K562 (cell line): Measurements from ENCODE around the gene DUSP19. TPM values are rescaled to one million over a fixed set of nuclear protein-coding genes. Genes with fewer than 3 reads are reported as not detected.

Experiments
- ATAC-seq: fragments of 200-7000 bp; cut with Tn5 transposase; 3 replicates; pipeline ENCODE4 v1.9.1; 2020; ENCODE audit warnings: moderate library complexity
- BruUV-seq: library from RNA; stranded (reverse); fragments of 400-500 nt; replicated peaks from 2 replicates; lab custom pipeline; 2021; lab: Mats Ljungman, UMichigan
- CTCF ChIA-PET: fragments of 300-600 bp; formaldehyde crosslinking; extraction: SDS; loops from one replicate; lab custom pipeline; 2021; ENCODE audit warnings: low intra/inter-chr PET ratio; lab: Yijun Ruan, JAX
- POLR2A ChIA-PET: fragments of 300-600, 350-650 bp; sonication (Branson Sonifier 250); formaldehyde crosslinking; extraction: SDS; loops from one replicate; lab custom pipeline; 2021; ENCODE audit warnings: antibody characterized with exemption, inconsistent platforms; lab: Yijun Ruan, JAX
- DNase-seq, 4 experiments: peaks; one replicate each; pipeline versions ENCODE4 v3.0.0 to v3.0.0-alpha.2; 2011 to 2018; ENCODE audit warnings: low spot score in 3 of 4, mixed read lengths in 3 of 4; ENCODE audit errors: extremely low read depth in 1 of 4
- FAIRE-seq: peaks from 2 replicates; lab custom pipeline; 2011; peaks lifted over from hg19 to GRCh38; lab: Jason Lieb, UNC
- H2AFZ ChIP-seq: 2 replicates; pipeline ENCODE4 v1.6.0; 2011; ENCODE audit warnings: low read depth, low read length, control low read depth, inconsistent platforms
- H3K27ac ChIP-seq: fragments of 200-600 bp; 3 replicates; pipeline ENCODE4 v1.8.0; 2011; ENCODE audit warnings: low read depth, mild to moderate bottlenecking, control low read depth, inconsistent platforms, low read length, moderate library complexity, mixed read lengths; ENCODE audit errors: extremely low read depth
- H3K27me3 ChIP-seq, 2 experiments: fragments of 300-600 bp in 1 of 2; 2 replicates in 1 of 2; 3 replicates in 1 of 2; pipeline versions ENCODE4 v1.6.0 to v1.8.0; 2011; ENCODE audit warnings: inconsistent platforms in 2 of 2, low read length in 2 of 2, mild to moderate bottlenecking in 1 of 2, mixed read lengths in 1 of 2, moderate library complexity in 1 of 2; ENCODE audit not compliant: control insufficient read depth in 2 of 2, insufficient read depth in 2 of 2
- H3K36me3 ChIP-seq: fragments of 300-600 bp; 3 replicates; pipeline ENCODE4 v1.8.0; 2011; ENCODE audit warnings: mild to moderate bottlenecking, low read length, inconsistent platforms; ENCODE audit not compliant: control insufficient read depth, insufficient read depth
- H3K4me1 ChIP-seq, 2 experiments: fragments of 200-600 bp in 1 of 2; replicated peaks in 1 of 2; 2 replicates in 1 of 2; 3 replicates in 1 of 2; pipeline versions ENCODE4 v1.5.1 to v1.8.0; 2011; ENCODE audit warnings: inconsistent platforms in 2 of 2, low read length in 2 of 2, mild to moderate bottlenecking in 1 of 2, mixed read lengths in 1 of 2, moderate library complexity in 1 of 2; ENCODE audit not compliant: control insufficient read depth in 2 of 2, insufficient read depth in 2 of 2
- H3K4me2 ChIP-seq: 2 replicates; pipeline ENCODE4 v1.6.1; 2011; ENCODE audit warnings: low read length, control low read depth, inconsistent platforms, mixed read lengths; ENCODE audit not compliant: insufficient read depth
- H3K4me3 ChIP-seq: fragments of 200-600 bp; sonication (generic), shearing (Covaris generic); 2 replicates; pipeline ENCODE4 v1.5.1; 2016; ENCODE audit warnings: control low read depth, inconsistent platforms
- H3K79me2 ChIP-seq: fragments of 200-600 bp; 3 replicates; pipeline ENCODE4 v1.8.0; 2011; ENCODE audit warnings: low read length, inconsistent platforms; ENCODE audit not compliant: control insufficient read depth, insufficient read depth
- H3K9ac ChIP-seq, 2 experiments: 2 replicates each; pipeline versions ENCODE4 v1.6.0 to v1.6.1; 2011; ENCODE audit warnings: low read depth in 2 of 2, low read length in 2 of 2, control low read depth in 1 of 2, inconsistent platforms in 1 of 2, mild to moderate bottlenecking in 1 of 2, mixed read lengths in 1 of 2; ENCODE audit not compliant: insufficient read depth in 1 of 2
- H3K9me1 ChIP-seq: one replicate; pipeline ENCODE4 v1.6.0; 2011; ENCODE audit warnings: inconsistent platforms, mild to moderate bottlenecking, low read length, moderate library complexity; ENCODE audit not compliant: control insufficient read depth, insufficient read depth
- H3K9me3 ChIP-seq: replicated peaks from 2 replicates; pipeline ENCODE4 v1.5.1; 2011; ENCODE audit warnings: low read depth, low read length, inconsistent platforms; ENCODE audit not compliant: control insufficient read depth, insufficient read depth
- H4K20me1 ChIP-seq: replicated peaks from 2 replicates; pipeline ENCODE4 v1.6.1; 2011; ENCODE audit warnings: low read length, inconsistent platforms, mixed read lengths; ENCODE audit not compliant: control insufficient read depth, insufficient read depth
- CC2D1A ChIP-seq: fragments of 450-650 bp; IDR thresholded peaks from 2 replicates; pipeline ENCODE4 v1.6.1; 2017; ENCODE audit warnings: mild to moderate bottlenecking
- EGR1 ChIP-seq: fragments of 450-650 bp; conservative IDR thresholded peaks from 2 replicates; pipeline ENCODE4 v1.6.1; 2017; ENCODE audit warnings: mild to moderate bottlenecking
- FUS ChIP-seq: fragments of 200-400 bp; formaldehyde crosslinking; optimal IDR thresholded peaks from 2 replicates; pipeline ENCODE3; 2017; ENCODE audit warnings: low read depth, low read length
- HMBOX1 ChIP-seq: sonication (generic); IDR thresholded peaks from 2 replicates; pipeline ENCODE4 v1.6.1; 2016
- HMGN3 ChIP-seq: IDR thresholded peaks from 2 replicates; pipeline ENCODE4 v1.6.1; 2011; ENCODE audit warnings: borderline replicate concordance, low read depth, mild to moderate bottlenecking, mixed read lengths, low read length; ENCODE audit not compliant: insufficient read length; ENCODE audit errors: extremely low read depth
- HSF4 ChIP-seq: fragments of 250-450 bp; sonication (Bioruptor Pico); IDR thresholded peaks from 2 replicates; pipeline ENCODE4 v2.1.2; 2022; ENCODE audit warnings: mild to moderate bottlenecking, moderate library complexity, borderline replicate concordance
- MAFK ChIP-seq: IDR thresholded peaks from 2 replicates; pipeline ENCODE4 v1.6.1; 2011; ENCODE audit warnings: low read length, improper control_type of control experiment
- MCM5 ChIP-seq: fragments of 450-650 bp; IDR thresholded peaks from 2 replicates; pipeline ENCODE4 v1.6.1; 2016; ENCODE audit warnings: low read depth
- MLLT1 ChIP-seq, 2 experiments: fragments of 450-650 bp; IDR thresholded peaks; 2 replicates each; pipeline ENCODE4 v1.6.1; 2016
- NFIC ChIP-seq: fragments of 450-650 bp; IDR thresholded peaks from 2 replicates; pipeline ENCODE4 v1.6.1; 2017; ENCODE audit warnings: mild to moderate bottlenecking, inconsistent platforms
- NONO ChIP-seq, 2 experiments: fragments of 200-400 bp in 1 of 2; fragments of 450-650 bp in 1 of 2; formaldehyde crosslinking in 1 of 2; IDR thresholded peaks; 2 replicates each; pipeline ENCODE4 v1.6.1; 2017; ENCODE audit warnings: low read depth in 2 of 2, mild to moderate bottlenecking in 2 of 2, moderate library complexity in 2 of 2, low read length in 1 of 2
- NR2F6 ChIP-seq: fragments of 450-650 bp; formaldehyde crosslinking; IDR thresholded peaks from 2 replicates; pipeline ENCODE4 v1.4.0; 2020; ENCODE audit warnings: mild to moderate bottlenecking
- POLR2A ChIP-seq: fragments of 450-650 bp; conservative IDR thresholded peaks from 2 replicates; pipeline ENCODE4 v1.6.1; 2016
- PURB ChIP-seq: sonication (generic); formaldehyde crosslinking; IDR thresholded peaks from 2 replicates; pipeline ENCODE4 v1.9.0; 2021; ENCODE audit warnings: low read depth, mild to moderate bottlenecking, missing genetic modification reagents
- SAFB2 ChIP-seq: fragments of 200-400 bp; formaldehyde crosslinking; IDR thresholded peaks from 2 replicates; pipeline ENCODE4 v1.6.1; 2018; ENCODE audit warnings: borderline replicate concordance, low read length, low read depth, moderate library complexity; ENCODE audit not compliant: severe bottlenecking
- U2AF1 ChIP-seq: fragments of 200-400 bp; formaldehyde crosslinking; optimal IDR thresholded peaks from 2 replicates; pipeline ENCODE3; 2017; ENCODE audit warnings: mild to moderate bottlenecking, low read depth, low read length, moderate library complexity
- ZNF3 ChIP-seq: fragments of 250-450 bp; sonication (Bioruptor Pico); IDR thresholded peaks from 2 replicates; pipeline ENCODE4 v1.5.0; 2021; ENCODE audit warnings: mild to moderate bottlenecking, moderate library complexity
- ZNF639 ChIP-seq, 2 experiments: fragments of 200-800 bp in 1 of 2; sonication (Bioruptor generic) in 1 of 2; sonication (generic) in 1 of 2; formaldehyde crosslinking in 1 of 2; IDR thresholded peaks in 1 of 2; conservative IDR thresholded peaks in 1 of 2; 2 replicates each; pipeline versions ENCODE4 v1.5.0 to v1.6.1; 2016 to 2020; ENCODE audit warnings: missing compliant biosample characterization in 1 of 2, missing genetic modification characterization in 1 of 2, missing genetic modification reagents in 1 of 2
- WGBS: fragments of 100-300 bp; shearing (Covaris generic); methylation state at CpG from one replicate; pipeline ENCODE4 v1.1.6; 2016; ENCODE audit warnings: low coverage, mixed read lengths; ENCODE audit not compliant: insufficient coverage; ENCODE audit errors: missing lambda C conversion rate; 5-methylcytosine and 5-hydroxymethylcytosine counted together
- in situ Hi-C: fragments of 300-500 bp; cut with MboI; formaldehyde crosslinking; loops from 4 replicates; pipeline ENCODE4 v1.15.0; 2018; ENCODE audit warnings: inconsistent platforms, mixed read lengths
- intact Hi-C: fragments of 100-400 bp; cut with micrococcal nuclease; formaldehyde crosslinking; loops from 2 replicates; pipeline ENCODE4 v1.14.2; 2022
- polyA plus RNA-seq, 8 experiments: library from polyadenylated mRNA; depleted of rRNA in 4 of 8; stranded (reverse) in 5 of 8; unstranded in 3 of 8; fragments of >200 nt; fragmentation: Nextera tagmentation in 2 of 8; fragmentation: Illumina TruSeq in 1 of 8; extraction: Ambion mirVana in 2 of 8; extraction: Trizol in 1 of 8; gene quantifications; 2 replicates each; pipeline versions ENCODE4 v1.2.1 to v1.2.3, GENCODE V29; 2011 to 2014; ENCODE audit warnings: inconsistent platforms in 1 of 8, missing spikeins in 1 of 8
- total RNA-seq, 7 experiments: library from RNA; depleted of rRNA in 6 of 7; stranded (reverse); fragments of >200 nt in 6 of 7; fragmentation: Illumina TruSeq in 2 of 7; extraction: Trizol in 2 of 7; gene quantifications; 2 replicates each; pipeline versions ENCODE4 v1.2.1 to v1.2.3, GENCODE V29; 2011 to 2021; ENCODE audit warnings: low replicate concordance in 1 of 7
- TF ChIP-seq, protein P1 (sequence below): fragments of 250-450 bp; sonication (Bioruptor Pico); IDR thresholded peaks from 2 replicates; pipeline ENCODE4 v1.4.0; 2020; ENCODE audit warnings: borderline replicate concordance

The DUSP19 gene
- total and polyA plus RNA-seq, 9 of the 15 experiments (the other 6 are each of a cell fraction or from before 2014, with no cell fraction given) = 1.6 to 6.3 (median 3.1) TPM

DNA sequence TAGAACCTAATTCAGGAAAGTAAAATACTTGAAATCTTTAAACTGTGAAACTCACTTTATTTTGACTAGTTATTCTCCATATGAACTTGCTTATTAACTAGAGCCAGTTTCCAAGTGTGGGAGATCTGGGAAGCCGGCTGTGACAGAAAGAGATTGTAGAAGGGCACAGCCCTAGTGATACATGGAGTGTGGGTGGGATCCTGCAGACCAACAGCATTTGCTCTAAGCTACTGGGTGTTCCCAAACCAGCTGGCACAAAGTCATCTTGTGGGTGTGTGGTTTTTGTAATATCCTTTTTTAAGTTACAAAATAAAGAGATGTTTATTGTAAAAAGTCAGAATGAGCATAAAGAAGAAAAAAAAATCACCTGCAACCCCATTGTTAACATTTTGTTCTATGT is 3.4 kb downstream of the DUSP19 start:
- 17% methylated on average over 1 of the region's 1 CpG for WGBS
- in situ Hi-C loops = no loop called here
- no TSS peak for BruUV-seq
- Histone ChIP-seq H4K20me1 (no peaks in the 10 kb centered on the region), H3K9me1 (no peaks in the 10 kb centered on the region), H3K4me2 (no peak overlapping the region), H3K27ac (no peak overlapping the region), H3K9me3 (no peaks in the 10 kb centered on the region), H3K9ac (no peak overlapping the region), H3K4me3 (no peak overlapping the region), H2AFZ (peak overlapping the region; percentile 8; the same call in 1 of the 2 replicates), H3K36me3 (no peaks in the 10 kb centered on the region), H3K79me2 (peaks cover 6% of the 10 kb centered on the region; the same call in 2 of the 3 replicates), H3K4me1 (peaks cover 0 to 13% of the 10 kb centered on the region in 2 experiments; a peak in 2 of 5 replicates), H3K27me3 (no peaks in the 10 kb centered on the region)
- CTCF ChIA-PET = no interaction called here
- FAIRE-seq = no peak
- ATAC-seq = no peak
- POLR2A ChIA-PET = interaction anchor here (0.6 kb wide), 1 partner anchor 42 kb away, joined by 4 read pairs; the partner anchor contains the start of gene NUP35
- no peak for DNase-seq
- intact Hi-C loops = no loop called here
- no peak for TF ChIP-seq HSF4
- TF ChIP-seq SAFB2 = no peak
- no peak for TF ChIP-seq MAFK
- no peak for TF ChIP-seq FUS
- TF ChIP-seq CC2D1A = no peak
- no peak for TF ChIP-seq ZNF3 (CRISPR knock-in tag)
- TF ChIP-seq, protein P1, sequence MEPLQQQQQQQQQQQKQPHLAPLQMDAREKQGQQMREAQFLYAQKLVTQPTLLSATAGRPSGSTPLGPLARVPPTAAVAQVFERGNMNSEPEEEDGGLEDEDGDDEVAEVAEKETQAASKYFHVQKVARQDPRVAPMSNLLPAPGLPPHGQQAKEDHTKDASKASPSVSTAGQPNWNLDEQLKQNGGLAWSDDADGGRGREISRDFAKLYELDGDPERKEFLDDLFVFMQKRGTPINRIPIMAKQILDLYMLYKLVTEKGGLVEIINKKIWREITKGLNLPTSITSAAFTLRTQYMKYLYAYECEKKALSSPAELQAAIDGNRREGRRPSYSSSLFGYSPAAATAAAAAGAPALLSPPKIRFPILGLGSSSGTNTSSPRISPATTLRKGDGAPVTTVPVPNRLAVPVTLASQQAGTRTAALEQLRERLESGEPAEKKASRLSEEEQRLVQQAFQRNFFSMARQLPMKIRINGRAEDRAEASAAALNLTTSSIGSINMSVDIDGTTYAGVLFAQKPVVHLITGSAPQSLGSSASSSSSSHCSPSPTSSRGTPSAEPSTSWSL (CRISPR knock-in tag) = no peak
- no peak for TF ChIP-seq NR2F6 (CRISPR knock-in tag)
- TF ChIP-seq MCM5 = no peak
- TF ChIP-seq POLR2A = no peak
- no peak for TF ChIP-seq NONO (IDR thresholded peaks at IDR 0.05; ENCODE audit: low read depth in 2 of 2, low read length in 1 of 2)
- TF ChIP-seq MLLT1 (IDR thresholded peaks at IDR 0.05) = no peak
- no peak for TF ChIP-seq U2AF1
- peak; percentile 28; the same call in 1 of the 2 replicates for TF ChIP-seq NFIC
- TF ChIP-seq EGR1 = peak; percentile 38; the same call in 1 of the 2 replicates
- no peak for TF ChIP-seq PURB (CRISPR knock-in tag)
- TF ChIP-seq HMGN3 = no peak
- TF ChIP-seq HMBOX1 = peak; percentile 26; the same call in 1 of the 2 replicates
- TF ChIP-seq ZNF639 (CRISPR knock-in tag; conservative IDR thresholded peaks at IDR 0.05 in 1 of 2, IDR thresholded peaks at IDR 0.05 in 1 of 2) = no peak
